Cardiac fibroblast (primary cell): ENCODE measurements around the gene SRP19.
"Not testable (repeated sequence)": the region's sequence is repeated elsewhere in the genome, so short reads cannot be mapped to it uniquely, and the experiment has no call there.

Experiments used
- DNase-seq, 2 donors: peaks; one replicate each; pipeline versions ENCODE4 v3.0.0 to v3.0.0-alpha.2; 2010; ENCODE audit warnings: low read depth in 2 of 2
- H3K4me3 ChIP-seq, 2 donors: replicated peaks in 1 of 2; 1 replicate in 1 of 2; 2 replicates in 1 of 2; pipeline ENCODE4 v1.5.1; 2011; ENCODE audit warnings: low read depth in 2 of 2, low read length in 2 of 2, mild to moderate bottlenecking in 2 of 2, moderate library complexity in 1 of 2
- TF ChIP-seq, protein P1 (sequence below): IDR thresholded peaks from one replicate; pipeline ENCODE4 v1.5.1; 2011; ENCODE audit warnings: low read depth, mild to moderate bottlenecking, low read length, inconsistent platforms

Gene SRP19

DNA sequence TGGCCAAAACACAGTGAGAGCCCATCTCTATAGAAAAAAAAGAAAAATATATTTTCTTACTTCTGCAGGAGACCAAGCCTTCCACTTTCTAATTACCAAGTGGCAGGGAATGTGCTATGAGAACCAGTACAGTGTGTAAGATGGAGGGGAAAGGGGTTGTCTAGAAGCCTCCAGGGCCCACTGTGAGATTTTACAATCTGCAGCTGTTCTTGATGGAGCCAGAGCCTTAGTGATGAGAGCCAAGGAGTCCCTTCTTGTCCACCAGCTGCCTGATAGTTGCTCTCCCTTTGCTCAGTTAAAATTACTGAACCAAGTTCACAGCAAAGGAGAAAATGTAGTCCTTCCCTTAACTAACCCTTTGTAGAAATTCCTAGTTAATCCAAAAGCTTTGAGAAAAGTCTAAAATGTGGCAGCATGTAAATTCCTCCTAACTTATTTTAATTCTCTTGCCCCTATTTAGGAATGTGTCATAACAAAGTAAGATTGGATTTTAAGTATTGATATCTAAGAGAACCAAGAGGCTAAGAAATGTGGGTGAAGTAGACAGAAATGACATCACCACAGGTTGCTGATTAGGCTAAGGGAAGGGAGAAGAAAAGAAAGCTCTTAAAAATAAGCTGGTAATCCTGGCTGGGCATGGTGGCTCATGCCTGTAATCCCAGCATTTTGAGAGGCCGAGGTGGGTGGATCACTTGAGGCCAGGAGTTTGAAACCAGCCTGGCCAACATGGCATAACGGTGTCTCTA is 19.3 kb downstream of the SRP19 start:
- no peak for DNase-seq
- TF ChIP-seq, protein P1, sequence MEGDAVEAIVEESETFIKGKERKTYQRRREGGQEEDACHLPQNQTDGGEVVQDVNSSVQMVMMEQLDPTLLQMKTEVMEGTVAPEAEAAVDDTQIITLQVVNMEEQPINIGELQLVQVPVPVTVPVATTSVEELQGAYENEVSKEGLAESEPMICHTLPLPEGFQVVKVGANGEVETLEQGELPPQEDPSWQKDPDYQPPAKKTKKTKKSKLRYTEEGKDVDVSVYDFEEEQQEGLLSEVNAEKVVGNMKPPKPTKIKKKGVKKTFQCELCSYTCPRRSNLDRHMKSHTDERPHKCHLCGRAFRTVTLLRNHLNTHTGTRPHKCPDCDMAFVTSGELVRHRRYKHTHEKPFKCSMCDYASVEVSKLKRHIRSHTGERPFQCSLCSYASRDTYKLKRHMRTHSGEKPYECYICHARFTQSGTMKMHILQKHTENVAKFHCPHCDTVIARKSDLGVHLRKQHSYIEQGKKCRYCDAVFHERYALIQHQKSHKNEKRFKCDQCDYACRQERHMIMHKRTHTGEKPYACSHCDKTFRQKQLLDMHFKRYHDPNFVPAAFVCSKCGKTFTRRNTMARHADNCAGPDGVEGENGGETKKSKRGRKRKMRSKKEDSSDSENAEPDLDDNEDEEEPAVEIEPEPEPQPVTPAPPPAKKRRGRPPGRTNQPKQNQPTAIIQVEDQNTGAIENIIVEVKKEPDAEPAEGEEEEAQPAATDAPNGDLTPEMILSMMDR: no peak
- H3K4me3 ChIP-seq: no peak overlapping the region

DNA sequence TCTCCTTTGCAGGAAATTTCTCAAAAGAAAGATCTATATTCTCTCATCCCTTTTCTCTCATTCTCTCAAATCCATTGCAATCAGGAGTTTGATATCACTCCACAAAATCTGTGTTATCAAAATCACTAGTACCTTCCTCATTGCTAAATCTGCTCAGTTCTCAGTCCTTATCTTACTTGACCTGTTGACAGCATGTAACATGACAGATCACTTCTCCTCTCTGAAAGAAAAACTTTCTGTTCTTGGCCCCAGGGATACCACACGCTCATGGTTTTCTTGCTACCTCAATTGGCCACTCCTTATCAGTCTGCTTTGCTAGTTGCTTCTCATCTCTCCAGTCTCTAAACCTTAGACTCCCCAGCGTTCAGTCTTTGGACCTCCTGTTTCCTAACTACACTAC is 22.1 kb downstream of the SRP19 start:
- H3K4me3 ChIP-seq: no peak overlapping the region
- DNase-seq: no peak
- TF ChIP-seq, protein P1: no peak

DNA sequence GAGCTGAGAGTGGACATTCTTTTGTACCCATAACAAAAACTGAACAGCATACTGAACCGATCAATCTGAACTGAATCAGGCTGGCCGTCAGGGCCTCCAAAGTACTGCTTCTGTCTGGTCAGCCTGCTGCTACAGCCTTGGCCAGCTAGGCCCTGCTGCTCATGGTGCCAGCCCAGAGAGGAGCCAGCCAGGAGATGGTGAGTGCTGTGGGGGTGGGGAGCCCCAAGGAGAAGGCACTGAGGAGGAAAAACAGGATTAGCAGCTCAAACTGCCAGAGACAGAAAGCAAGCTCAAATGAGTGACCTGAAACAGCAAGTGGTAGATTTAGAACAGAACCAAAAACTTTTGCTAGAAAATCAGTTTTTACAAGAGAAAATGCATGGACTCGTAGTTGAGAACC is 23.9 kb downstream of the SRP19 start:
- no peak for DNase-seq
- TF ChIP-seq, protein P1: no peak
- no peak overlapping the region for H3K4me3 ChIP-seq

DNA sequence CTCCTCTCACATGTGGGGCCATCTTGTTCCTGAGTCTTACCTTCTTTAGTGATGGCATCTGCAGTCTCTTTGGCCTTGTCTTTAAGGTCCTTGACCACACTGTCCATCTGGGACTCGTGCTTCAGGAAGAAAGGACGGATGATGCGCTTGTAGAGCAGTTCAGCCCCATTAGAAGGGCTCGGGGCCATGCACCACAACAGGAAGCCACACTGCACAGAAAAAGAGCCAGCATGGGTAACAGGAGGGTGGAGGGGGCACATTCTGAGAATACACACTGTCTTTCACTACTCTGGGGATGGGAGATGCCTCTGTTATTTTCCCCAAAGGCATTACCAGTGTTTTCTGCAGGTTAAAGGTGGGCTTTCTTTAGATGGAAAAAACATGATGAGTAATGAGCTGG is 25.9 kb downstream of the SRP19 start:
- TF ChIP-seq, protein P1: no peak
- DNase-seq: no peak
- H3K4me3 ChIP-seq: no peak overlapping the region

DNA sequence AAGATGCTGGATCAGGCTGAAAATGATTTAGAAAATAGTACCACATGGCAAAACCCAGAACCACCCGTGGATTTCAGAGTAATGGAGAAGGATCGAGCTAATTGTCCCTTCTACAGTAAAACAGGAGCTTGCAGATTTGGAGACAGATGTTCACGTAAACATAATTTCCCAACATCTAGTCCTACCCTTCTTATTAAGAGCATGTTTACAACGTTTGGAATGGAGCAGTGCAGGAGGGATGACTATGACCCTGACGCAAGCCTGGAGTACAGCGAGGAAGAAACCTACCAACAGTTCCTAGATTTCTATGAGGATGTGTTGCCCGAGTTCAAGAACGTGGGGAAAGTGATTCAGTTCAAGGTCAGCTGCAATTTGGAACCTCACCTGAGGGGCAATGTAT is 31.0 kb downstream of the SRP19 start:
- DNase-seq, H3K4me3 ChIP-seq: not testable (repeated sequence)

DNA sequence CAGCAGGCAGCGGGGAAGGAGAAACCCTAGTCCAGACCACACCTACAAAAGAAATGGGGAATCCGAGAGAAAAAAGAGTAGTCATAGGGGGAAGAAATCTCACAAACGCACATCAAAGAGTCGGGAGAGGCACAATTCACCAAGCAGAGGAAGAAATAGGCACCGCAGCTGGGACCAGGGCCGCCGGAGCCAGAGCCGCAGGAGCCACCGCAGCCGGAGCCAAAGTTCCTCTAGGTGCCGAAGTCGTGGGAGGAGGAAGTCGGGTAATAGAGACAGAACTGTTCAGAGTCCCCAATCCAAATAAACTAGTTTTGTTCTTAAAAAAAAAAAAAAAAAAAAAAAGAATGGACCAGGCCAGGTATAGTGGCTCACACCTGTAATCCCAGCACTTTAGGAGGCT is 31.7 kb downstream of the SRP19 start:
- TF ChIP-seq, protein P1: no peak
- no peak overlapping the region for H3K4me3 ChIP-seq
- no peak for DNase-seq

DNA sequence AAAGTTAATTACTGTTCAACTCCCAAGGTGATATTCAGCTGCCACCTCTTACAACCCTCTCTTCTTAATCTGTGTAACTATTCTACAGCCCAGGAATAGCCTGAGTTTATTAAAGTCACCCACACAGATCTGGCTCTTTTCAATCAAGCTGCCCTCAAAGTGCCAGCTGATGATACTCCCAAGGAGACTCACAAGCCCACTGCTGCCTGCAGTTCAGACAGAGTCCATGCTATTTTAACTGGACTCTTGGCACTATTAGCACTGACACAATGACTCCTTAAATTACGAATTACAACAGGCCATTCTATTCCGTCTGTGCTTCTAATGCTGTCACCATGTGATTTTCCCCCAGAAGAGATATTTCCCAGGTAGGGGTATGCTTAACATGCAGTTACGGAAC is 34.6 kb downstream of the SRP19 start:
- H3K4me3 ChIP-seq: no peak overlapping the region
- TF ChIP-seq, protein P1: no peak
- no peak for DNase-seq
